Mucosa of stomach (tissue), 1 donor: ENCODE results near the gene INPP4A.
"Not testable (repeated sequence)": the region's sequence is repeated elsewhere in the genome, so short reads cannot be mapped to it uniquely, and the experiment has no call there.

Source experiments
- H3K27me3 ChIP-seq: one replicate; pipeline ENCODE4 v1.7.0; 2013; ENCODE audit warnings: mild to moderate bottlenecking, low read length; ENCODE audit not compliant: control insufficient read depth, insufficient read depth
- H3K36me3 ChIP-seq: one replicate; pipeline ENCODE4 v1.7.0; 2013; ENCODE audit warnings: low read length; ENCODE audit not compliant: control insufficient read depth, insufficient read depth
- H3K4me1 ChIP-seq: one replicate; pipeline ENCODE4 v1.7.0; 2013; ENCODE audit warnings: mild to moderate bottlenecking, low read length; ENCODE audit not compliant: control insufficient read depth, insufficient read depth
- H3K4me3 ChIP-seq: one replicate; pipeline ENCODE4 v1.7.0; 2013; ENCODE audit warnings: low read length
- H3K9ac ChIP-seq: one replicate; pipeline ENCODE4 v1.7.0; 2013; ENCODE audit warnings: mild to moderate bottlenecking, low read length, moderate library complexity
- H3K9me3 ChIP-seq: one replicate; pipeline ENCODE4 v1.7.0; 2013; ENCODE audit warnings: mild to moderate bottlenecking, low read length, moderate library complexity; ENCODE audit not compliant: control insufficient read depth
- donor health status: Pancreatic carcinoma.

INPP4A gene

GRCh38 chr2:98585386-98585785 is 140.7 kb downstream of the INPP4A start:
- Histone ChIP-seq H3K4me3 (no peak overlapping the region), H3K9ac (no peak overlapping the region), H3K36me3 (no peaks in the 10 kb centered on the region), H3K9me3 (no peaks in the 10 kb centered on the region), H3K27me3 (no peaks in the 10 kb centered on the region), H3K4me1 (peaks cover 21% of the 10 kb centered on the region)

GRCh38 chr2:98586551-98587140 is 142.0 kb downstream of the INPP4A start:
- Histone ChIP-seq H3K36me3 (no peaks in the 10 kb centered on the region), H3K4me3 (no peak overlapping the region), H3K27me3 (no peaks in the 10 kb centered on the region), H3K9ac (no peak overlapping the region), H3K9me3 (no peaks in the 10 kb centered on the region), H3K4me1 (peaks cover 21% of the 10 kb centered on the region)

GRCh38 chr2:98588880-98589431 is 144.3 kb downstream of the INPP4A start:
- Histone ChIP-seq H3K27me3 (no peaks in the 10 kb centered on the region), H3K36me3 (no peaks in the 10 kb centered on the region), H3K4me3 (no peak overlapping the region), H3K9ac (no peak overlapping the region), H3K4me1 (peaks cover 13% of the 10 kb centered on the region), H3K9me3 (no peaks in the 10 kb centered on the region)

GRCh38 chr2:98589489-98589888 is 144.8 kb downstream of the INPP4A start:
- Histone ChIP-seq H3K4me1 (peaks cover 9% of the 10 kb centered on the region), H3K9me3 (no peaks in the 10 kb centered on the region), H3K36me3 (no peaks in the 10 kb centered on the region), H3K27me3 (no peaks in the 10 kb centered on the region), H3K9ac (no peak overlapping the region), H3K4me3 (no peak overlapping the region)

GRCh38 chr2:98592565-98592964 is 147.9 kb downstream of the INPP4A start:
- no peaks in the 10 kb centered on the region for H3K27me3 ChIP-seq
- no peaks in the 10 kb centered on the region for H3K36me3 ChIP-seq
- H3K4me3 ChIP-seq = no peak overlapping the region
- H3K9me3 ChIP-seq = no peaks in the 10 kb centered on the region
- H3K9ac ChIP-seq = no peak overlapping the region
- H3K4me1 ChIP-seq = no peaks in the 10 kb centered on the region

- H3K36me3 ChIP-seq, H3K4me1 ChIP-seq, H3K27me3 ChIP-seq, H3K9me3 ChIP-seq, H3K4me3 ChIP-seq, H3K9ac ChIP-seq: not testable (repeated sequence)
These were observed 150.0 kb downstream of the INPP4A start for GRCh38 chr2:98594665-98595064.

GRCh38 chr2:98598781-98599428 is 154.2 kb downstream of the INPP4A start:
- H3K4me3 ChIP-seq = no peak overlapping the region
- H3K9ac ChIP-seq = no peak overlapping the region
- no peaks in the 10 kb centered on the region for H3K27me3 ChIP-seq
- peaks cover 7% of the 10 kb centered on the region for H3K36me3 ChIP-seq
- H3K9me3 ChIP-seq = no peaks in the 10 kb centered on the region
- H3K4me1 ChIP-seq = no peaks in the 10 kb centered on the region

- Histone ChIP-seq H3K9me3 (no peaks in the 10 kb centered on the region), H3K4me1 (peaks cover 2% of the 10 kb centered on the region), H3K9ac (no peak overlapping the region), H3K27me3 (no peaks in the 10 kb centered on the region), H3K4me3 (no peak overlapping the region), H3K36me3 (peaks cover 7% of the 10 kb centered on the region)
These were observed 157.0 kb downstream of the INPP4A start for GRCh38 chr2:98601532-98602132.

- Histone ChIP-seq H3K36me3 (peaks cover 7% of the 10 kb centered on the region), H3K9me3 (no peaks in the 10 kb centered on the region), H3K4me1 (peaks cover 15% of the 10 kb centered on the region), H3K9ac (no peak overlapping the region), H3K27me3 (no peaks in the 10 kb centered on the region), H3K4me3 (no peak overlapping the region)
These were observed 159.9 kb downstream of the INPP4A start for GRCh38 chr2:98604547-98604946.

GRCh38 chr2:98605076-98605475 is 160.4 kb downstream of the INPP4A start:
- Histone ChIP-seq H3K9ac (no peak overlapping the region), H3K27me3 (no peaks in the 10 kb centered on the region), H3K9me3 (no peaks in the 10 kb centered on the region), H3K4me1 (peaks cover 18% of the 10 kb centered on the region), H3K36me3 (peaks cover 4% of the 10 kb centered on the region), H3K4me3 (no peak overlapping the region)

GRCh38 chr2:98606431-98606830 is 161.8 kb downstream of the INPP4A start:
- Histone ChIP-seq H3K9me3 (no peaks in the 10 kb centered on the region), H3K9ac (no peak overlapping the region), H3K4me1 (peaks cover 24% of the 10 kb centered on the region), H3K36me3 (no peaks in the 10 kb centered on the region), H3K4me3 (no peak overlapping the region), H3K27me3 (no peaks in the 10 kb centered on the region)

GRCh38 chr2:98607104-98607503 is 162.4 kb downstream of the INPP4A start:
- H3K4me1 ChIP-seq = peaks cover 24% of the 10 kb centered on the region
- H3K36me3 ChIP-seq = no peaks in the 10 kb centered on the region

More at GRCh38 chr2:98607104-98607503, 162.4 kb downstream of the INPP4A start:
- peak overlapping the region; percentile 20 for H3K9ac ChIP-seq
- H3K4me3 ChIP-seq = no peak overlapping the region
- no peaks in the 10 kb centered on the region for H3K9me3 ChIP-seq
- no peaks in the 10 kb centered on the region for H3K27me3 ChIP-seq
